Parietal lobe (tissue), 1 donor: ENCODE data around the gene ENGASE. TPM values are rescaled to one million over a fixed set of nuclear protein-coding genes. Genes with fewer than 3 reads are reported as not detected.

Source experiments
- total RNA-seq: library from RNA; depleted of rRNA; stranded (reverse); fragments of >200 nt; gene quantifications from one replicate; pipeline ENCODE4 v1.2.3, GENCODE V29; 2014

Gene ENGASE
- total RNA-seq = 25.7 TPM

GRCh38 chr17:79074649-79075445, at the start of gene ENGASE:
TSS of gene ENGASE (plus strand) at chr17:79074824. CDS start at chr17:79074945, 121 bp downstream.

Other genes with a start within 250 kb of the ENGASE start
- 32.9 TPM for gene USP36, start 234.0 kb upstream of the ENGASE start, total RNA-seq
- gene CEP295NL, start 171.6 kb upstream of the ENGASE start, total RNA-seq = 6.3 TPM
- 56.0 TPM for gene TIMP2, start 149.4 kb upstream of the ENGASE start, total RNA-seq
- 17.5 TPM for gene LGALS3BP, start 94.9 kb upstream of the ENGASE start, total RNA-seq
- gene CANT1, start 65.1 kb upstream of the ENGASE start, total RNA-seq = 19.4 TPM
- 0.94 TPM for gene C1QTNF1, start 50.7 kb upstream of the ENGASE start, total RNA-seq